ENCODE results near the gene TGM1.
A peak's percentile ranks its signal among the peaks of the same experiment; 100 is the strongest.
"Not testable (repeated sequence)": the region's sequence is repeated elsewhere in the genome, so short reads cannot be mapped to it uniquely, and the experiment has no call there.

The TGM1 gene

GRCh38 chr14:24232121-24232644 is 30.8 kb downstream of the TGM1 start, which contains the start of gene NEDD8:
NEDD8 (minus strand) TSS chr14:24232367; CDS start chr14:24232267, 100 bp downstream.
- Histone ChIP-seq H3K27me3 (ENCODE audit: control insufficient read depth, insufficient read depth, low read length) (no peaks in the 10 kb centered on the region), H3K9ac (ENCODE audit: low read depth, low read length) (peak within 1 kb of the TSS; percentile 87), H3K4me1 (ENCODE audit: control insufficient read depth, insufficient read depth, low read length) (no peaks in the 10 kb centered on the region), H3K36me3 (ENCODE audit: control insufficient read depth, insufficient read depth, low read length) (peaks cover 9% of the 10 kb centered on the region), H3K4me3 (ENCODE audit: low read depth, low read length) (peak within 1 kb of the TSS; percentile 97), H3K9me3 (ENCODE audit: control insufficient read depth, insufficient read depth, low read length) (no peaks in the 10 kb centered on the region)

- Histone ChIP-seq H3K9me3 (ENCODE audit: control insufficient read depth, insufficient read depth, low read length) (no peaks in the 10 kb centered on the region), H3K4me3 (ENCODE audit: low read depth, low read length) (peak overlapping the region; percentile 97), H3K36me3 (ENCODE audit: control insufficient read depth, insufficient read depth, low read length) (peaks cover 3% of the 10 kb centered on the region), H3K4me1 (ENCODE audit: control insufficient read depth, insufficient read depth, low read length) (no peaks in the 10 kb centered on the region), H3K27me3 (ENCODE audit: control insufficient read depth, insufficient read depth, low read length) (no peaks in the 10 kb centered on the region), H3K9ac (ENCODE audit: low read depth, low read length) (peak overlapping the region; percentile 87)
Measured at GRCh38 chr14:24231263-24232120, 31.5 kb downstream of the TGM1 start.

GRCh38 chr14:24228902-24229301 is 34.1 kb downstream of the TGM1 start:
- Histone ChIP-seq H3K36me3 (ENCODE audit: control insufficient read depth, insufficient read depth, low read length) (no peaks in the 10 kb centered on the region), H3K9ac (ENCODE audit: low read depth, low read length) (no peak overlapping the region), H3K4me1 (ENCODE audit: control insufficient read depth, insufficient read depth, low read length) (no peaks in the 10 kb centered on the region), H3K4me3 (ENCODE audit: low read depth, low read length) (no peak overlapping the region), H3K27me3 (ENCODE audit: control insufficient read depth, insufficient read depth, low read length) (no peaks in the 10 kb centered on the region), H3K9me3 (ENCODE audit: control insufficient read depth, insufficient read depth, low read length) (no peaks in the 10 kb centered on the region)

- no peaks in the 10 kb centered on the region for H3K27me3 ChIP-seq (ENCODE audit: control insufficient read depth, insufficient read depth, low read length)
- H3K9me3 ChIP-seq (ENCODE audit: control insufficient read depth, insufficient read depth, low read length) = no peaks in the 10 kb centered on the region
- H3K9ac ChIP-seq (ENCODE audit: low read depth, low read length) = no peak overlapping the region
- H3K4me3 ChIP-seq (ENCODE audit: low read depth, low read length) = no peak overlapping the region
- H3K36me3 ChIP-seq (ENCODE audit: control insufficient read depth, insufficient read depth, low read length) = no peaks in the 10 kb centered on the region
- H3K4me1 ChIP-seq (ENCODE audit: control insufficient read depth, insufficient read depth, low read length) = no peaks in the 10 kb centered on the region
Measured at GRCh38 chr14:24226473-24226872, 36.5 kb downstream of the TGM1 start.

- H3K4me1 ChIP-seq (ENCODE audit: control insufficient read depth, insufficient read depth, low read length) = no peaks in the 10 kb centered on the region
- H3K4me3 ChIP-seq (ENCODE audit: low read depth, low read length) = no peak overlapping the region
- no peak overlapping the region for H3K9ac ChIP-seq (ENCODE audit: low read depth, low read length)
- H3K9me3 ChIP-seq (ENCODE audit: control insufficient read depth, insufficient read depth, low read length) = no peaks in the 10 kb centered on the region
- H3K27me3 ChIP-seq (ENCODE audit: control insufficient read depth, insufficient read depth, low read length) = no peaks in the 10 kb centered on the region
- no peaks in the 10 kb centered on the region for H3K36me3 ChIP-seq (ENCODE audit: control insufficient read depth, insufficient read depth, low read length)
Measured at GRCh38 chr14:24224618-24225071, 38.3 kb downstream of the TGM1 start.

GRCh38 chr14:24222987-24223386 is 40.0 kb downstream of the TGM1 start:
- H3K4me3 ChIP-seq (ENCODE audit: low read depth, low read length); H3K36me3 ChIP-seq (ENCODE audit: control insufficient read depth, insufficient read depth, low read length); H3K4me1 ChIP-seq (ENCODE audit: control insufficient read depth, insufficient read depth, low read length); H3K9ac ChIP-seq (ENCODE audit: low read depth, low read length); H3K9me3 ChIP-seq (ENCODE audit: control insufficient read depth, insufficient read depth, low read length); H3K27me3 ChIP-seq (ENCODE audit: control insufficient read depth, insufficient read depth, low read length): not testable (repeated sequence)

- Histone ChIP-seq H3K4me1 (ENCODE audit: control insufficient read depth, insufficient read depth, low read length) (no peaks in the 10 kb centered on the region), H3K36me3 (ENCODE audit: control insufficient read depth, insufficient read depth, low read length) (peaks cover 7% of the 10 kb centered on the region)
Measured at GRCh38 chr14:24219521-24219920, 43.5 kb downstream of the TGM1 start.

GRCh38 chr14:24219080-24219479 is 43.9 kb downstream of the TGM1 start:
- no peak overlapping the region for H3K9ac ChIP-seq (ENCODE audit: low read depth, low read length)
- no peak overlapping the region for H3K4me3 ChIP-seq (ENCODE audit: low read depth, low read length)
- H3K27me3 ChIP-seq (ENCODE audit: control insufficient read depth, insufficient read depth, low read length) = no peaks in the 10 kb centered on the region
- no peaks in the 10 kb centered on the region for H3K9me3 ChIP-seq (ENCODE audit: control insufficient read depth, insufficient read depth, low read length)
- H3K36me3 ChIP-seq (ENCODE audit: control insufficient read depth, insufficient read depth, low read length) = peaks cover 11% of the 10 kb centered on the region
- no peaks in the 10 kb centered on the region for H3K4me1 ChIP-seq (ENCODE audit: control insufficient read depth, insufficient read depth, low read length)

More at GRCh38 chr14:24219521-24219920, 43.5 kb downstream of the TGM1 start:
- Histone ChIP-seq H3K9me3 (ENCODE audit: control insufficient read depth, insufficient read depth, low read length) (no peaks in the 10 kb centered on the region), H3K4me3 (ENCODE audit: low read depth, low read length) (no peak overlapping the region), H3K9ac (ENCODE audit: low read depth, low read length) (no peak overlapping the region), H3K27me3 (ENCODE audit: control insufficient read depth, insufficient read depth, low read length) (no peaks in the 10 kb centered on the region)

GRCh38 chr14:24216876-24217275 is 46.1 kb downstream of the TGM1 start:
- H3K4me3 ChIP-seq (ENCODE audit: low read depth, low read length); H3K9ac ChIP-seq (ENCODE audit: low read depth, low read length); H3K9me3 ChIP-seq (ENCODE audit: control insufficient read depth, insufficient read depth, low read length); H3K4me1 ChIP-seq (ENCODE audit: control insufficient read depth, insufficient read depth, low read length); H3K27me3 ChIP-seq (ENCODE audit: control insufficient read depth, insufficient read depth, low read length): not testable (repeated sequence)
- H3K36me3 ChIP-seq (ENCODE audit: control insufficient read depth, insufficient read depth, low read length) = peaks cover 12% of the 10 kb centered on the region

GRCh38 chr14:24216345-24216699 is 46.7 kb downstream of the TGM1 start:
- peak overlapping the region; percentile 96 for H3K9ac ChIP-seq (ENCODE audit: low read depth, low read length)

GRCh38 chr14:24215495-24216344 is 47.3 kb downstream of the TGM1 start, which contains the start of gene MDP1:
MDP1 (minus strand) TSS chr14:24216066; CDS start chr14:24215955, 111 bp downstream.
- H3K4me1 ChIP-seq (ENCODE audit: control insufficient read depth, insufficient read depth, low read length) = peaks cover 5% of the 10 kb centered on the region
- H3K36me3 ChIP-seq (ENCODE audit: control insufficient read depth, insufficient read depth, low read length) = peaks cover 12% of the 10 kb centered on the region
- H3K4me3 ChIP-seq (ENCODE audit: low read depth, low read length) = peak within 1 kb of the TSS; percentile 98
- H3K9ac ChIP-seq (ENCODE audit: low read depth, low read length) = peak within 1 kb of the TSS; percentile 96
- H3K27me3 ChIP-seq (ENCODE audit: control insufficient read depth, insufficient read depth, low read length) = no peaks in the 10 kb centered on the region
- H3K9me3 ChIP-seq (ENCODE audit: control insufficient read depth, insufficient read depth, low read length) = no peaks in the 10 kb centered on the region

More at GRCh38 chr14:24216345-24216699, 46.7 kb downstream of the TGM1 start:
- H3K27me3 ChIP-seq (ENCODE audit: control insufficient read depth, insufficient read depth, low read length) = no peaks in the 10 kb centered on the region
- peaks cover 5% of the 10 kb centered on the region for H3K4me1 ChIP-seq (ENCODE audit: control insufficient read depth, insufficient read depth, low read length)
- peaks cover 12% of the 10 kb centered on the region for H3K36me3 ChIP-seq (ENCODE audit: control insufficient read depth, insufficient read depth, low read length)
- peak overlapping the region; percentile 98 for H3K4me3 ChIP-seq (ENCODE audit: low read depth, low read length)
- no peaks in the 10 kb centered on the region for H3K9me3 ChIP-seq (ENCODE audit: control insufficient read depth, insufficient read depth, low read length)
